Activated CD8-positive, alpha-beta memory T cell treated with anti-CD3 and anti-CD28 coated beads for 1 hour (primary cell): Measurements from ENCODE around the gene GLDN.

Experiments used
- DNase-seq, 2 donors: peaks; one replicate each; pipeline ENCODE4 v3.0.0-alpha.2; 2020; ENCODE audit warnings: low read depth in 1 of 2; ENCODE audit errors: extremely low read depth in 1 of 2

GLDN gene

GRCh38 chr15:51356147-51356546, 14.7 kb downstream of the GLDN start:
- DNase-seq, result no peak

- DNase-seq, result no peak
Observed at GRCh38 chr15:51356983-51357382, 15.5 kb downstream of the GLDN start.

- DNase-seq, result no peak
Observed at GRCh38 chr15:51359981-51360380, 18.5 kb downstream of the GLDN start.

DNA sequence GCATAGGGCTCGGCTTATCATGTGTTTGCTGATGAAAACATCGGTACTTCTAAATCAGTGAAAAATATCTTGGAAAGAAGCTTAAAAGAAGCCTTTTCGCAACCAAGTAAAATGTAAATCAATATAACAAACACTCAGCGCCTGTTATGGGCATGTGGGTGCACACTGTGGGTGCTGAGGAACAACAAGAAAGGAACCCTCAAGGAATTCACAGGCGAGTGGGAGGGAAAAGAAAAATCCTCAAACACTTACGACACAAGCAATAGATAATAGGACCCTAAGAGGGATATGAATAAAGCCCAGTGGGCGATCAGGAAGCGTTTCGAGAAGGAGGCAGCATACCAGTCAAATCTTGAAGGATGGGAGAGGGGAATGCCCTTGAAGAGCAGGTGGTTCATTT, 21.9 kb downstream of the GLDN start:
- no peak for DNase-seq

DNA sequence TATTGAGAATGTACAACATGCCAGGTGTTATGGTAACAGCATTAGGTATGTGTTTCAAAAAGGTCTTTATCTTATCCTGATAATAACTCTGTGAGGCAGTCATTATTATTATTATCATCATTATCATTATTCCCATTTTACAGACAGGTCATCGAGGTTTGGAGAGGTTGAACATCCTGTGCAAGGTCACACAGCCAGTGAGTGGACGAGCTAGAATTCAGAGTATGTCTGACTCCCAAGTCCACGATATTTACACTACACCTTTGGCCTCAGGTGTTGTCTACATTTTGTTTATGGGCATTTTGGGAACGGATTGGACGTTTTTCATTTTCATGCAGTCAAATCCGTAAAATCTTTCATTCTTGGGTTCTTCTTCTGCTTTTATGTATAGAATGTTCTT, 24.0 kb downstream of the GLDN start:
- DNase-seq, result no peak

- DNase-seq, result no peak
Observed at GRCh38 chr15:51366071-51366470, 24.6 kb downstream of the GLDN start.

DNA sequence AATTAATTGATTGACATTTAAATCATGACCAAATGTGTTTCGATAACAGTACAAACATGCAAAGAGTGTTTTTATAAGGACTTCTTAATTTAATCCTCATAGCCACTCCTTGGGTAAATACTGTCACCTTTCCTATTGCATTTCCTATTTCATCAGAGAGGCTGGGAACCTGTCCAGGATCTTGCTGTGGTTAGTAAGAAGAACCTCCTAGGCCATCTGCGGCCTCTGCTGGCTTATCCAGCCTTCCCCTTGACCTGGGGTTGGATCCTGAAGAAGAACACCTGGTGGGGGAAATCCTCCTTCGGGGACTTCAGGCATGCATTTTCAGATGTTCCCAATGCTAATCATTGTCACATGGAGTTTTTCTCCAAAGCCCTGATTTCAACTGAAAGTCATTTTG, 25.5 kb downstream of the GLDN start:
- DNase-seq, result no peak

DNA sequence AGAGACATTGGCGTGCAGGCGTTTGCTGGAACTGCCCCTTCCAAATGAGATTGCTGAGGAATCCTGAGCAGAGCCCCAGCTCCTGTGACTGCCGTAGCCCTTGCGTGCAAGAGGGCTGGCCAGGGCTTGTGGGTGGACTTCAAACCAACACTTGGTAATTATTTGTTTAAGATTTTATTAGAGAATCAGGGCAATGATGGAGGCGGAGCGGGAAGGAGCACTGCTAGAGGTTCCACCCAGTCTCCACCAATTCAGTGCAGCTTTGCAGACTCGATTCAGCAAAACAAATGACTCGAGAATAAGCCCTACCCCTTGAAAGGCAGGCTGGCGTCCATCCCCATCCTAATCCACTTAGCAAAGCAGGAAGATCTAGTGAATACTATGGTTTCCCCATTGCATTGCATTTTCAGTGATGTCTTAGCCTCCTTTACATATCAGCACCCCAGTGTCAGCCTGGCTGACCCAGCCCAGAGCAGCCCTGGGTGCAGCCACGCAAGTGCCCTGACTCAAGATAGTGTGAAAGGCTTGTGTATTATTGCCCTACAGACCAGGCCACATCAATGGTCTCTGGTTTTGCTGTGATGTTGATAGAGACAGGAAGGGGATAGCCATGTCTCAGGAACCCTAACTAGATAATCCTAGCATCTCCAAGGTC, 26.0 kb downstream of the GLDN start:
- no peak for DNase-seq

- no peak for DNase-seq
Observed at GRCh38 chr15:51368307-51368706, 26.9 kb downstream of the GLDN start.

DNA sequence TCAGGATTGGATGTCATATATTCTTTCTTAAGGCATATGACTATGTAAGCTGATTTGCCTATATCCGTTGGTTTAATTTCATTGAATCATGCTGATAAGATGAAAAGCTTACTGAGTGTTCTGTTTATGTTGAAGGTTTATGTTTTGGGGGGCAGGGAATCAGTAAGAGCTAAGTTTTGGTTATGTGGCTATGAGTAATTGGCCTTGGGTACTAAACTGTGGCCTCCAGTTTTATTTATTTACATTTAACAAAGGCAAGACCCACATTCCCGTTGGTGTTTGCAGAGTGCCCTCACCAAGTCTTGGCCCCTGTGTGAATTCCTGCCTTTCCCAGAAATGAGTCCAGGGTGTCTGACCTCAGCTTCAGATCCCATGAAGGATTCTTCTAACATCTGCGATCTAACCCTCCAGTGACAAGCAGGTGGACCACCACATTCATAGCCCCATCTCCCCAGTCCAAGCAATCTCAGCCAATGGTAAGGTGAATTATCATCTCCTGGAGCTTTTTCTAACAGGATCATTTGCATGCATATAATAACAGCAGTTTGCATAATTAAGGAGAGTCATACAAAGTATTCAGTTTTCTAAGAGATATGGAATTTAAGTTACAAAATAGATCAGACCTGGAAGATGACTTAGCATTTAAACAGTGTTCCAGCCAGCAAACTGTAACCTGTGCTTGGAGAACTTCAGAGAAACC, 27.4 kb downstream of the GLDN start:
- DNase-seq, result no peak

DNA sequence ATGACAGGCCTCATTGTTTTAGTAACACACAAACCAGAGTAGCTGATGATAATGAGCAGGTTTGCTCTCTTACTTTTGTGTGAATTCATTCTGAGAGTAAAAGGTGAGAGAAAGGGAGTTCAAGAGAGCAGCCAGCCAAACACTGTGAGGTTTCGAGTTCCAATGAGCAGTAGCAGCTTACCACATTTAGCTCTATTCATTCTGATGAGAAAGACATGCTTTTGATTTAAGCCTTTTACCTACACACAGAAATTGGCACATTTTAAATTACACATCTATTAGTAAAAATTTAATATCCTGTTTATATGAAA, 28.0 kb downstream of the GLDN start:
- DNase-seq, result no peak

GRCh38 chr15:51371266-51371665, 29.8 kb downstream of the GLDN start:
- no peak for DNase-seq

- no peak for DNase-seq
Observed at GRCh38 chr15:51374131-51374530, 32.7 kb downstream of the GLDN start.

DNA sequence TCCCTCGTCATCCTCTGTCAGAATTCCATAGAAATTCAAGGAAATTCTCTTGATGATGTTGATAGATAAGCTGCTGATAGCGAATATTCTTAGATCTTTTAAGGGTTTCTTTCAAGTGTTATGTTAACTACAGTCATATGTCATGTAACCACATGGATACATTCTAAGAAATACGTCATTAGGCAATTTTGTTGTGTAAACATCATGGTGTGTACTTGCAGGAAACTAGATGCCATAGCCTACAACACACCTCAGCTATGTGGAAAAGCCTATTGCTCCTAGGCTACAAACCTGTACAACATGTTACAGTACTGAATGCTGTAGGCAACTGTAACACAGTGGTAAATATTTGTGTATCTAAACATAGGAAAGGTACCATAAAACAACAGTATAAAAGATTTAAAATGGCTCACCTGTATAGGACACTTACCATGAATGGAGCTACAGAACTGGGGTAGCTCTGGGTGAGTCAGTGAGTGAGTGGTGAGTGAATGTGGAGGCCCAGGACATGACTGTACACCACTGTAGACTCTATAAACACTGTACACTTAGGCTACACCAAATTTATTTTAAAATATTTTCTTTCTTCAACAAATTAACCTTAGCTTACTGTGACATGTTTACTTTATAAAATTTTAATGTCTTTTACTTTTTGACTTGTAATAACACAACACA, 34.6 kb downstream of the GLDN start:
- no peak for DNase-seq

GRCh38 chr15:51377038-51377786, 35.8 kb downstream of the GLDN start:
- DNase-seq, result no peak

DNA sequence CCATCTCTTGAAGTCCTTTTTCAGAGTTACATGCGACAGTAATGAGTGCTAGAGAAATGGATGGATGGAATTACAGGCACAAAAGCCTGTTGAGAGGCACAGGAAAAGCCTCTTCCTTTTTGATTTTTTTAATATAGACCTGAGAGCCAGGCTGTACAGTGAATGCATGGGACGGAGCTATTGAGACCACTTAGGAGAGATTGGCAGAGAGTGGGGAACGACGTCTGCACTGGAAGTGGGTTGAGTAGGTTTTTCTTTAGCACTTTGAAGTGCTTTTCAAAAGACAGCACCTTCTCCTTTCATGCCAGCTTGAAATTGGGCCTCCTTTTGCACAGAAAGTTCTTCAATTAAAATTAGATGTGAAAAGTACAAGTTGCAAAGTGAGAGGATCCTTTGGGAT, 37.0 kb downstream of the GLDN start:
- DNase-seq, result no peak

- no peak for DNase-seq
Observed at GRCh38 chr15:51379390-51379789, 37.9 kb downstream of the GLDN start.

DNA sequence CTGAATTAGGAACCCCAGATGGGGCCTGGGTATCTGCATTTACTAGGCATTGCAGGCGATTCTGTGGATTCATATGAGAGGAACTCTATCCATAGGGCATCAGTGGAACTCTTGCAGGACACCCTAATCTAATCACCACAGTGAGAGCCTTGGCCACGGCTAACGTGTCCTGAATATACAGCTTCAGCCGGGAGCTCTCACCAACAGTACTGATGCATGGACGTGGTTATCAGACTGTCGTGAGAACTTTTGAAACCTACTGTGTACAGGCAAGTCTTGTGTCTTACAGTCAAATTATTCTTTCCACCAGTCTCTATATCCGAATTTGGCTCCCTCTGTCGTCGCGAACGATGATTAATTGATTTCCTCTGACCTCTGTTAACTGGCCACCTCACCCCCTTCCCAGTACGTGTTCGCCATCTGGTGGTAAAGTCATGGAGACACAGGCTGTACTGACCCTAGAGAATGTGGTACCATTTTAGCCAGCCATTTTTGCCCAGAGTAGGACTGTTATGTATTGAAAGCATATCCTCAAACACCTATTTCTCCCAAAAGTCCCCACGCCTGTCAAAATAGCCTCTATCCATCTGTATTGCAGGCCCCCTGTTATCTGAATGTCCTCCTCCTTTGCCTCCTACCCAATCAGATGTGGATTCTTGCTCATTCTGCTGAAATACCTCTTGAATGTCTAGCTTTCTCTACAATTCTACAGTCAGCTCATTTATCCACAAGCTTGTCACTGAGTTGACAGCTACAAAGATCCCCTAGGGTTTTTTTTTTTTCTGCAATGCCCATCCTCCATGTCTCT, 39.7 kb downstream of the GLDN start:
- no peak for DNase-seq

DNA sequence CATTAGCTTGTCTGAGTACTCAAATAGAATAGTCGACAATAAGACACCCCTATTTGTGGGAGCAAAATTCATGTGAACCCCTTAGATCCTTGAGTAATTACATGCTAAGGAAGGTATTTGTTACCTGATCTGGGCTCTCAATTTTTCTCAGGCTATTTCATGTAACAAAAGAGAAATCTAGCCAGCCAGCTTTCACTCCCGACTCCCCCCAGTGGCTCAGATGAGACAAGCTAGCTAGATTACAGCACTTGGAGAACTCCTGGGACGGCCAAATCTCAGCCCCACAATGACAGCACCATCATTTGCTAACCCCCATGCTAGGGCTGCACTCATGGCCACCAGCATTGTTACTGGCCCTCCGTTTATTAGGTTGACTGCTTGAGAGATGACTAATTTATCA, 41.3 kb downstream of the GLDN start:
- DNase-seq, result no peak

DNA sequence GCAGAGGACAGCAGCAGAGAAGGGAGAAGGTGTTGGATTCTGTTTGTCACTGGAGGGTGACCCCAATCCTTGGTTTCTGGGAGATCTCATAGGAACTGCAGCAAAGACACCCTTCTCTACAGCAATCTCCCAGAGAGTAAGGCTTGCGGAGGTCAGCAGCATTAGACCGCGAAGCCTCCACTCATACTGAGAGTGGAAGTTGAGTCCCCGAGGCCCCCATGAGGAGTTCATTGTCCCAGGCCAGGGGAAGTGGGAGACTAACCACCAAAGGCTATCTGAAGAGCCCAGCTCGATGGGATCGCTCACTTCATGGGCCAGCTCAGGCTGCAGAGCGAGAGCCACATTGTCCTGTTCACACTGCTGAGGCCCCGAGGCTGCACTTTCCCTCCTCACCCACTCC, 44.6 kb downstream of the GLDN start:
- no peak for DNase-seq

- DNase-seq, result no peak
Observed at GRCh38 chr15:51386486-51386885, 45.0 kb downstream of the GLDN start.
